ENCODE results near the gene BANK1. TPM values are rescaled to one million over a fixed set of nuclear protein-coding genes. Genes with fewer than 3 reads are reported as not detected.

The BANK1 gene
- total RNA-seq (2014; rRNA removed; shearing (Covaris generic)) = not detected in 2 replicates

- DNase-seq (ENCODE audit: low read depth) = no peak
Measured at GRCh38 chr4:101790521-101791181, at the start of gene BANK1. BANK1 (plus strand) TSS chr4:101790730; CDS start chr4:101790881, 151 bp downstream.

GRCh38 chr4:101753721-101754120, 36.8 kb upstream of the BANK1 start:
- no peak for DNase-seq (ENCODE audit: low read depth)

- DNase-seq (ENCODE audit: low read depth) = no peak
Measured at GRCh38 chr4:101756181-101756580, 34.3 kb upstream of the BANK1 start.

GRCh38 chr4:101761405-101761804, 29.1 kb upstream of the BANK1 start:
- DNase-seq (ENCODE audit: low read depth) = no peak

GRCh38 chr4:101762025-101762424, 28.5 kb upstream of the BANK1 start:
- no peak for DNase-seq (ENCODE audit: low read depth)

- no peak for DNase-seq (ENCODE audit: low read depth)
Measured at GRCh38 chr4:101762534-101762933, 28.0 kb upstream of the BANK1 start.

- no peak for DNase-seq (ENCODE audit: low read depth)
Measured at GRCh38 chr4:101763576-101763975, 27.0 kb upstream of the BANK1 start.

- no peak for DNase-seq (ENCODE audit: low read depth)
Measured at GRCh38 chr4:101774807-101775206, 15.7 kb upstream of the BANK1 start.

- no peak for DNase-seq (ENCODE audit: low read depth)
Measured at GRCh38 chr4:101777431-101777830, 13.1 kb upstream of the BANK1 start.

- DNase-seq (ENCODE audit: low read depth) = no peak
Measured at GRCh38 chr4:101780284-101780683, 10.2 kb upstream of the BANK1 start.

GRCh38 chr4:101782546-101782945, 8.0 kb upstream of the BANK1 start:
- no peak for DNase-seq (ENCODE audit: low read depth)

GRCh38 chr4:101784957-101785356, 5.6 kb upstream of the BANK1 start:
- no peak for DNase-seq (ENCODE audit: low read depth)

- DNase-seq (ENCODE audit: low read depth) = no peak
Measured at GRCh38 chr4:101785486-101785885, 5.0 kb upstream of the BANK1 start.

- no peak for DNase-seq (ENCODE audit: low read depth)
Measured at GRCh38 chr4:101787701-101788316, 2.7 kb upstream of the BANK1 start.

- DNase-seq (ENCODE audit: low read depth) = no peak
Measured at GRCh38 chr4:101791182-101791558, 640 bp downstream of the BANK1 start.

GRCh38 chr4:101792056-101792590, 1.6 kb downstream of the BANK1 start:
- no peak for DNase-seq (ENCODE audit: low read depth)

- DNase-seq (ENCODE audit: low read depth) = no peak
Measured at GRCh38 chr4:101793397-101793796, 2.9 kb downstream of the BANK1 start.

GRCh38 chr4:101794806-101795205, 4.3 kb downstream of the BANK1 start:
- DNase-seq (ENCODE audit: low read depth) = no peak

- DNase-seq (ENCODE audit: low read depth) = no peak
Measured at GRCh38 chr4:101795704-101796103, 5.2 kb downstream of the BANK1 start.

- DNase-seq (ENCODE audit: low read depth) = no peak
Measured at GRCh38 chr4:101801958-101802357, 11.4 kb downstream of the BANK1 start.

GRCh38 chr4:101806914-101807313, 16.4 kb downstream of the BANK1 start:
- no peak for DNase-seq (ENCODE audit: low read depth)

GRCh38 chr4:101807351-101807750, 16.8 kb downstream of the BANK1 start:
- no peak for DNase-seq (ENCODE audit: low read depth)

- no peak for DNase-seq (ENCODE audit: low read depth)
Measured at GRCh38 chr4:101813604-101814003, 23.1 kb downstream of the BANK1 start.
